ENCODE results near the gene TMEM45A.

TMEM45A gene

DNA sequence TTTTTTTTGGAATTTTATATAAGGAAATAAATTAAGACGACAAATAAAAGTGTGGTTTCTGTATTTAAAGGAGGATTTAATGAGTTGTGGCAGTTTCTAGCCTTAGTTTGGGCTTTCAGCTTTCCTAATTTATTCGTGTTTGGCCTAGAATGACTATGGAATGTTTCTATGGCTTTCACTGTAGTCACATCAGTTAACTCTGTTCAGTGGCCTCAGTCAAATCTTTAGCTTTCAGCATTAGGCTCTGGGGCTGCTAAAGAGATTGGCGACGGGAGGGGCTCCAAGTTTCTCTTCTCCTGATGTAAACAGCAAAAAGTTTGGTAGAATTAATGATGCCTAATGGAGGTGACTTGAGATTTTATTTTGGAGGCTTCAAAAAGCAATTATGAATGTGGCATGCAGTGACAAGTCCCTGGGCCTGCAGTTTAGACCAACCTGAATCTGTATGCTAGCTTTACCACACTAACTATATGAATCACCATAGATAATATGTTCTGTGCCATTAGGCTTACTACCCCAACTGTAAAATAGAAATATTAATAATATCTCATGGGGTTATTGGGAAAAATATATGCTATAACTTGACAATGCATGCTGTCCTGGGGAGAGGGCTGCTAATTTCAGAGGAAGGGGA, 69.9 kb downstream of the TMEM45A start:
- Histone ChIP-seq H3K4me3 (ENCODE audit: low read depth, low read length) (no peak overlapping the region), H3K36me3 (replicated peaks) (no peaks in the 10 kb centered on the region), H3K27ac (no peak overlapping the region), H3K27me3 (replicated peaks) (no peaks in the 10 kb centered on the region)
- in situ Hi-C loops (cut with HindIII; ENCODE audit: low pct_ligation_motif_present, low sequenced_read_pairs) = no loop called here
- DNase-seq = no peak
- no peak for TF ChIP-seq CTCF (IDR thresholded peaks at IDR 0.05; ENCODE audit: low read depth, low read length, missing control alignments)

GRCh38 chr3:100563228-100563627, 70.8 kb downstream of the TMEM45A start:
- in situ Hi-C loops (cut with HindIII; ENCODE audit: low pct_ligation_motif_present, low sequenced_read_pairs) = no loop called here
- no peak overlapping the region for H3K4me3 ChIP-seq (ENCODE audit: low read depth, low read length)
- H3K27me3 ChIP-seq (replicated peaks) = no peaks in the 10 kb centered on the region
- no peak overlapping the region for H3K27ac ChIP-seq
- no peaks in the 10 kb centered on the region for H3K36me3 ChIP-seq (replicated peaks)
- DNase-seq = no peak
- no peak for TF ChIP-seq CTCF (IDR thresholded peaks at IDR 0.05; ENCODE audit: low read depth, low read length, missing control alignments)

- Histone ChIP-seq H3K36me3 (replicated peaks) (no peaks in the 10 kb centered on the region), H3K27ac (no peak overlapping the region), H3K27me3 (replicated peaks) (no peaks in the 10 kb centered on the region), H3K4me3 (ENCODE audit: low read depth, low read length) (no peak overlapping the region)
- in situ Hi-C loops (cut with HindIII; ENCODE audit: low pct_ligation_motif_present, low sequenced_read_pairs) = no loop called here
- no peak for TF ChIP-seq CTCF (IDR thresholded peaks at IDR 0.05; ENCODE audit: low read depth, low read length, missing control alignments)
- DNase-seq = no peak
Measured at GRCh38 chr3:100563652-100564211, 71.3 kb downstream of the TMEM45A start.

DNA sequence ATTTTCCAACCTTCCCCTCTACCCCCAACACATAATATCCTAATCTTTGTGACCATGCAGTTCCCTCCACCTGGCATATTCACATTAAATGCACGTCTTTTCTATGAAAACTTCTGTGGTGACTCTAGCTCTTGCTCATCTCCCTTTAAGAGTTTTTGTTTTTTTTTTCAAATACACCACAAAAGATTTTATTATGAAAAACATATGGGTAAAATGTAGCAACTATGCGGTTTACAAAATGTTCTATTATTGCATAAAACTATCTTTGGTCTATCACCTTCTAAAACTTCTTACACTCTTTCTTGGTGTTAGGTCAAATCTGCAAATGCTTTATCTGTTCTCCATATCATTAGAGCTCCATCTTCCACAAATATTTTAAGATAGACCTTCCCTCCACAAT, 78.4 kb downstream of the TMEM45A start:
- H3K4me3 ChIP-seq (ENCODE audit: low read depth, low read length) = no peak overlapping the region
- DNase-seq = no peak
- no peaks in the 10 kb centered on the region for H3K36me3 ChIP-seq (replicated peaks)
- no peak overlapping the region for H3K27ac ChIP-seq
- H3K27me3 ChIP-seq (replicated peaks) = no peaks in the 10 kb centered on the region
- no peak for TF ChIP-seq CTCF (IDR thresholded peaks at IDR 0.05; ENCODE audit: low read depth, low read length, missing control alignments)
- in situ Hi-C loops (cut with HindIII; ENCODE audit: low pct_ligation_motif_present, low sequenced_read_pairs) = no loop called here

DNA sequence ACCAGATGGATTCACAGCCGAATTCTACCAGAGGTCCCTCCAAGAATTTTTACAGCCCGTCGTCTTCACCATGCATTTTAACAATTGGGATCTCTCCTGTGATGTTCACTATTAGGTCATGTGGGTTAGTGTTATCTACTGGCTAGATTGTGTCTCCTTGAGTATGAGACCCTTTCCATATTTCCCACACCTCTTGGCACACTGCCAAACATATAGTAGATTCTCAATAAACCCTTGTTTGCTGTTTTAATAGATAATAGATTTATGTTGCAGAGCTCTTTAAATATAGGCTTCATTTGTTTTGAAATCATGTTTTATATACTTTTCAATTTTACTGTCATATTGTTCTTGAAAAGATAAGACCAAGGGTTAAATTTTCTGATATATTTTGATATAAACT, 82.1 kb downstream of the TMEM45A start:
- H3K4me3 ChIP-seq (ENCODE audit: low read depth, low read length) = no peak overlapping the region
- DNase-seq = no peak
- H3K27ac ChIP-seq = no peak overlapping the region
- in situ Hi-C loops (cut with HindIII; ENCODE audit: low pct_ligation_motif_present, low sequenced_read_pairs) = no loop called here
- H3K36me3 ChIP-seq (replicated peaks) = no peaks in the 10 kb centered on the region
- no peak for TF ChIP-seq CTCF (IDR thresholded peaks at IDR 0.05; ENCODE audit: low read depth, low read length, missing control alignments)
- H3K27me3 ChIP-seq (replicated peaks) = no peaks in the 10 kb centered on the region

DNA sequence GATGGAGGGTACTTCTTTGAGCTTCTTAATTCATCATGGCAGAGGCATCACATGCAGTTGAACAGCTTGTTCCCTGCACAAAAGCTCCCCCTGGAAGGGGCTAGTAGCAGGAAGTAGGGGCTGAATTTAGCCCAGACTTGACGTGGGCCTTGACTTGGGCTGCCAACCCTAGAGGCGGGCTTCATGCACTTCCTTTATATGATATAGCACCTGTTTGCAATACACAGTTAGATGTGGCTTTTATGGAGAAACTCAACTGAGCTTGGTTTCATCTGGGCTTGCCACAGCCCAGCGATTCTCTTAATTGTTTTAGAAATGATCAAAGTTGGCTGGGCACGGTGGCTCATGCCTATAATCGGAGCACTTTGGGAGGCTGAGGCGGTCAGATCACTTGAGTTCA, 83.3 kb downstream of the TMEM45A start:
- H3K36me3 ChIP-seq (replicated peaks) = no peaks in the 10 kb centered on the region
- H3K4me3 ChIP-seq (ENCODE audit: low read depth, low read length) = no peak overlapping the region
- DNase-seq = no peak
- no peak for TF ChIP-seq CTCF (IDR thresholded peaks at IDR 0.05; ENCODE audit: low read depth, low read length, missing control alignments)
- H3K27me3 ChIP-seq (replicated peaks) = no peaks in the 10 kb centered on the region
- H3K27ac ChIP-seq = no peak overlapping the region
- in situ Hi-C loops (cut with HindIII; ENCODE audit: low pct_ligation_motif_present, low sequenced_read_pairs) = no loop called here

Data from brain microvascular endothelial cell (primary cell).